ENCODE data around the gene CCDC71L.

DNA sequence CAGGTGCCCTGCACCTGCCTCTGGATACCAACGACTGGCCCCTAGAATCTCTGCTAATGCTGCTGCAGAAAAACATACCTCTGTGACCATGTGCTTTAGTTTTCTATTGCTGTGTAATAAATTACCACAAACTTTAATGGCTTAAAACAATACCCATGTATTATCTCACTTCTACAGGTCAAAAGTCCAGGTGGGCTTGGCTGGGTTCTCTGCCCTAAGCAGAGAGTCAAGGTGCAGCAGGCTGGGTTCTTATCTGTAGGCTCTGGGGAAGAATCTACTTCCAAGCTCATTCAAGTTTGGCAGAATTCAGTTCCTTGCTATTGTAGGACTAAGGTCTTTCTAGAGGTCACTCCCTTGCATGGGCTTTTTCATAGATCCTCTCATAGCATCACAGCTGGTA, 52.3 kb downstream of the CCDC71L start:
- TF ChIP-seq, protein P1, sequence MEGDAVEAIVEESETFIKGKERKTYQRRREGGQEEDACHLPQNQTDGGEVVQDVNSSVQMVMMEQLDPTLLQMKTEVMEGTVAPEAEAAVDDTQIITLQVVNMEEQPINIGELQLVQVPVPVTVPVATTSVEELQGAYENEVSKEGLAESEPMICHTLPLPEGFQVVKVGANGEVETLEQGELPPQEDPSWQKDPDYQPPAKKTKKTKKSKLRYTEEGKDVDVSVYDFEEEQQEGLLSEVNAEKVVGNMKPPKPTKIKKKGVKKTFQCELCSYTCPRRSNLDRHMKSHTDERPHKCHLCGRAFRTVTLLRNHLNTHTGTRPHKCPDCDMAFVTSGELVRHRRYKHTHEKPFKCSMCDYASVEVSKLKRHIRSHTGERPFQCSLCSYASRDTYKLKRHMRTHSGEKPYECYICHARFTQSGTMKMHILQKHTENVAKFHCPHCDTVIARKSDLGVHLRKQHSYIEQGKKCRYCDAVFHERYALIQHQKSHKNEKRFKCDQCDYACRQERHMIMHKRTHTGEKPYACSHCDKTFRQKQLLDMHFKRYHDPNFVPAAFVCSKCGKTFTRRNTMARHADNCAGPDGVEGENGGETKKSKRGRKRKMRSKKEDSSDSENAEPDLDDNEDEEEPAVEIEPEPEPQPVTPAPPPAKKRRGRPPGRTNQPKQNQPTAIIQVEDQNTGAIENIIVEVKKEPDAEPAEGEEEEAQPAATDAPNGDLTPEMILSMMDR (IDR thresholded peaks at IDR 0.05): no peak
- TF ChIP-seq EZH2 (IDR thresholded peaks at IDR 0.05; ENCODE audit: borderline replicate concordance, insufficient read depth, low read depth, low read length, poor library complexity, severe bottlenecking): no peak
